Ammon's horn (tissue), 1 donor: ENCODE results near the gene TRMT1L.
A peak's percentile ranks its signal among the peaks of the same experiment; 100 is the strongest.
"Not testable (repeated sequence)": the region's sequence is repeated elsewhere in the genome, so short reads cannot be mapped to it uniquely, and the experiment has no call there.

Experiments used
- DNase-seq: peaks from one replicate; pipeline ENCODE4 v3.0.0-alpha.2; 2016; ENCODE audit warnings: low spot score

Gene TRMT1L

GRCh38 chr1:185156854-185157598 lies at the start of gene TRMT1L, which contains the start of gene SWT1:
TRMT1L (minus strand) TSS chr1:185156953; CDS start chr1:185156712, 241 bp downstream.
SWT1 (plus strand) TSS chr1:185157167; CDS start chr1:185160842, 3,675 bp downstream.
- peak; percentile 100 for DNase-seq

GRCh38 chr1:185200889-185201288 lies 44.1 kb upstream of the TRMT1L start:
- no peak for DNase-seq

GRCh38 chr1:185198712-185199111 lies 42.0 kb upstream of the TRMT1L start:
- DNase-seq: not testable (repeated sequence)

DNA sequence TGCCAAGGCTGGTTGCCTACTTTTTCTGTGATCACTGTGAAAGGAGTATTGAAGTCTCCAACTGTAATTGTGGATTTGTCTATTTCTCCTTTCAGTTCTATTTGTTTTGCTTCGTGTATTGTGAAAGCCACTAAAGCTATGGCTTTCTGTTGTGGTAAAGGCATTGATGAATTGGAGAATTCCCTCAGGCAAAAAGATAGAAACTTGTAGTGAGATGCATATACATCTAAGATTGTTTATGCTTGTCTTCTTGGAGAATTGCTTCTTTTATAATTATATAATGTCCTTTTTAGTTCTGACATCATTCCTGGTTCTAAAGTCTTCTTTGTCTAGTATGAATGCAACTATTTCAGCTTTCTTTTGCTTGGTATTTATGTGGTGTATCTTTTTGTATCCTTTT lies 37.0 kb upstream of the TRMT1L start:
- DNase-seq: no peak

- peak; percentile 68 for DNase-seq
These were observed 13.6 kb upstream of the TRMT1L start for GRCh38 chr1:185170291-185170848.

DNA sequence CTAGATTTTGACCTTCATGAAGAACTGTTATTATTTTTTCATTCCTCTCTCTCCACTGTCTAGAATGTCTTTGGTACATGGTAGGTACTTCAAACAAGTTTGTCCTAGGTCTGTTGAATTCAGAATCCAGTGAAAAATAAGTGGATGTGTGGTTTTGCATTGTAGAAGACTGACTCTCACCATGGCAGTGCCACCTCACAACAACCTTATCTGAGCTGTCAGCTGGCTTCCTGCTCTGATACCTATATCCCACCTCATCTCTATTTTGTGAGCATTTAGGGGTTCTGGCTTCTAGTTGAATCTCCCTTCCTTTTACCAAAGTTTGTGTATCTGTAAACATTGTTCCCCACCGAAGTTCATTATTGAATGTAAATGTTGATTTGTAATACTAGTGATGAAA lies 9.4 kb upstream of the TRMT1L start:
- no peak for DNase-seq

DNA sequence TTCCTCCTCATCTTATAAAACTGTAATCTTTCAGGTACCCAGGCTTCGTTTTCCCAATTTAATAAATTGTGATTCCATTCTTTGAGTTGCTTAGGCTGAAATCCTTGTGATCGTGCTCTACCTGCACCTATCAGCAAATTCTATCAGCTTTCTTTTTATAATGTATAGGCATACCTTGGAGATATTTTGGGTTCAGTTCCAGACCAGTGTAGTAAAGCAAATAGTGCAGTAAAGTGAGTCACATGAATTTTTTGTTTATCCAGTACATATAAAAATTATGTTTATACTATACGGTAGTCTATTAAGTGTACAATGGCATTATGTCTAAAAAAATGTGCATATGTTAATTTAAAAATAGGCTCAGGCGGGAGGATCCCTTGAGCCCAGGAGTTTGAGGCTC lies 5.7 kb upstream of the TRMT1L start:
- DNase-seq: no peak

- no peak for DNase-seq
These were observed 3.2 kb upstream of the TRMT1L start for GRCh38 chr1:185159966-185160365.

DNA sequence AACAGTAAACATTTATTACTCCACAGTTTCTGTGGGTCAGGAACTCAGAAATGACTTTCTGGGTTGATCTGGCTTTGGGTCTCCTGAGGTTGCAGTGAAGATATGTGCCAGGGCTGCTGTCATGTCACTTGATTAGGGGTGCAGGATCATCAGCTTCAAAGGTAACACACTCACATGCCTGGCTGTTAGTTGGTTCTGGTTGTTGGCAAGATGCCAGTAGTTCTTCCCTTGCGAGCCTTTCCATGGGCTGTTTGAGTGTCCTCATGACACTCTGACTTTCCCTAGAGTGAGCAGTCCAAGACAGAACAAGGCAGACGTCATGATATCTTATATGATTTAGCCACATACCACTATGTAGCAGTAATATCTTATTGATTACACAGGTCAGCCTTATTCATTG lies 2.0 kb upstream of the TRMT1L start:
- DNase-seq: peak; percentile 5

- peak; percentile 6 for DNase-seq
These were observed 1.1 kb upstream of the TRMT1L start for GRCh38 chr1:185157599-185158412.

DNA sequence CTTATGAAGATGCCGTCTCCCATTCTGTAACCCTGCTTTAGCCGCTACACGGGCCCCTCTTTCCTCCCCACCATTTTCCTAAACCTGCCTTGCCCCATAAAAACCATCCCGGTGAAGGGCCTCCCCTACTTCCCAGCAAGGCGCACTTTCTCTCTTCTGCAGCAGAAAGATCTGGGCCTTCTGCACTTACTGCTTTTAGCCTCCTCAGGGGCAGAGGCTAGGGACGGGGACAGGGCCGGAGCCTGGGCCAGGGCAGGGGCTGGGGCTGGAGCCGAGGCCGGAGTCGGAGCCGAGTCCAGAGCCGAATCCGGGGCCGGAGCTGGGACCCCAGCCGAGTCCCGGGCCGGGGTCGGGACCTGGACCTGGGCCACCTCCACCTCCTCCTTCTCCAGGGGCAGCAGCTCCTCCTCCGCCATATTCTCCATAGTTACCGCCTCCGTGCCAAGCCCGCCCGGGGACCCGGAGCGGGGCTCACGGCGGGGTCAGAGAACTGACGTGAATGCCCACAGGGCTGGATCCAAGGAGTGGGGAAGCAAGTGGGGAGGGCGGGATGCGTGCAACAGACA lies 382 bp downstream of the TRMT1L start:
- no peak for DNase-seq

DNA sequence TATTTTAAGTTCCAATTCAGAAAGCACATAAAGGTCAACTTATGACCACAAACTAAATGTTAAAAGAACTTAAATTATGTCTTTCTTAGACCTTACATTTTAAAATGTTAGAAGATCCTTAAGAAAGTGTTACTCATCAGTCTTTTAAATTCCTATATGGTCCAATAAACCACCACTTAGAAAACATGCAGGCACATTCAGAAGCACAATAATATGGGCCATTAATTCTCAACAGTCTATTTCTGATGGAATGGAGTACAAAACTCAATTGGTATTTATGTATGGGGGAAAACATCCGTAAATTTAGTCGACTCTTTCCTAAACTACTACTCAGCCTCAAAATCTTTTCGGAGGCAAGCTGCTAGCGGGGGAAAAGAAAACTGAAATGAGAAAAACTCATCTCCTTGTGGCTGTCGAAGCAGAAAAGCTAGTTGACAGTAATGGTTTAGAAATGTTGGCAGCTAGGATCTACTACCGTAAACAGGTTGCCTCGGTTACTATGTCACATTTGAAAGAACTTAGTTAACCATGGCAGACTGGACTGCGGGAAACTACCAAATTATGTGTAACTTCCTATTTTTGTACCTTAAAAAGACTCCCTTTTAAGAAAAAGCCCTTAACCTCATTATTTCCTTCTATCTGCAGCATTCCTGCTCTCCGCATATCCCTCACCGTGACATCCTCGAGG lies 1.0 kb downstream of the TRMT1L start:
- DNase-seq: peak; percentile 14

DNA sequence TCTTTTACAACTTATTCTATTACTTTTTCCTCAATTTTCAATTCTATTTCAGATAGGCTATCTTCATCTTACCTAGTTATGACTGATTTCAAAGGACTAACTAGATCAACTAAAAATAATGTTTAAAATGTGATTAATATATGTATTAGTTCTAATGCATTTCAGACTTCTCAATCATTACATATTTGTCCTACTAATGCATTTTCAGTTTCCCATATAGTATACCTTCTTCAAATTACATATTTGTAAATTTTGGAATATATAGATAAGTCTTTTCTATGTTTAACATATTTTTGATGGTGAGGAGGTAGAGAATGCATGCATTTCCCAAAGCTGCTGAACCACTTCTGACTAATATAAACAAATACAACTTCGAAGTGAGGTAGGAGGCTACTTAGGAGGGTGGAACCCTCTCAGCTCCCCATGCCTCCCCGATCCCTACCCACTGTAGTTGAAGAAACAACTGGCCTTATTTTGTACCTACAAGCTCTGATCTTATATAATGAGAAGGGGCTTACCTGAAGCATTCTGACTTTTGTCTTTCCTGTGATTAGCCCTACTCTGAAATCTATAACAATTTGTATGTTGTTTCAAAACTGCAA lies 1.7 kb downstream of the TRMT1L start:
- no peak for DNase-seq

DNA sequence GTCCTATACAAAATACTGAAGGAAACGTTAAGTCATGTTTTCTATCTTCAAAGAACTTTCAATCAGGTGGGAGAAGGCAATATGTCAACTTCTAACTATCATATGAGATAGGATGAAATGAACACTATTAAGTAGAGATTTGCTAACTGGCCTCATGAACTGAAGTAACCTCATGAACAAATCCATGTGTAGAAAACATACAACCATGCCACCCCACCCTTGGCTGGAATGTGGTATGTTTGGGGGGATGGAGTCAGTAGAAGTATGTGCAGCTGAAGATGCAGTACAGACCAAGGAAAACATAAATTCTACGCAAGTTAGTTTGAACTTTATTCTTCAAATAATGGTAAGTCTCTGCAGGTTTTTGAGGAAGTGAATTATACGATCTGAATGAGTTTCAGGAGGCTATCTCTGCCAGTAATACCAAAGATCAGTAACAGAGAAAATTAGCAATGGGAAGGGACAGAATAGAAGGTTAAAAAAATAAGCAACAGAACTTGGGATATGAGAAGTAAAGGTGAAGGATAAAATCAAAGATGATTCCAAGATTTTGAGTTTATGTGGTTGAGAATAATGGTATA lies 4.5 kb downstream of the TRMT1L start:
- DNase-seq: no peak

GRCh38 chr1:185151215-185151614 lies 5.5 kb downstream of the TRMT1L start:
- no peak for DNase-seq

- no peak for DNase-seq
These were observed 12.5 kb downstream of the TRMT1L start for GRCh38 chr1:185144233-185144632.

GRCh38 chr1:185139246-185139645 lies 17.5 kb downstream of the TRMT1L start:
- no peak for DNase-seq

DNA sequence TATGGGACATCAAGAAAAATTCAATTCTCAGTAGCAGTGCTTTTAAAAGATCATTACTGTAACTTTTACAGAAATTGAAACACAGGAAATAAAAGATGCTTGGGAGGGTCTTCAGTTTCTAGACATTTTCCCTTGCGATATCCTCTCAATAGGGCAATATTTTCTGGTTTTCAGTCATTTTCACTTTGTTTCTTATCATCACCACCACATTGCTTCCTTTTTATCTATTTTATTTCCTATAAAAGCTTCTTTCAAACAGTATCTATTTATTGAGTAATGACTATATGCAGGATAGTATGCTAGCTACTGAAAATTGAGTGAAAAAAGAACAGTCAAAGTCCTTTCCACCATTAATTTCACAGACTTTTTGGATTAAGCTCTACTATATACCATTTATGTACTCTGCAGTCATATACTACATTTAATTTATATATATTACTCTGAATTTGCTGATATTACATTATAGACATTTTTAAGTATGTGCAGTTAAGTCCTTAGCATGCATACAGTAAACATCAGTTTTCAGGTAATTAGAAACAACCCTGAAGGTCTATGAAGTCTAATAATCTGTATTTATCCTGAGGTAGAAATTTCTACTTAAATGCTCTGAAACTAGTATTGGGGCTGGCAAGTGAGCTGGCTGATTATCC lies 18.7 kb downstream of the TRMT1L start:
- DNase-seq: no peak

- DNase-seq: no peak
These were observed 24.2 kb downstream of the TRMT1L start for GRCh38 chr1:185132534-185132933.

GRCh38 chr1:185129708-185130107 lies 27.0 kb downstream of the TRMT1L start:
- DNase-seq: no peak

DNA sequence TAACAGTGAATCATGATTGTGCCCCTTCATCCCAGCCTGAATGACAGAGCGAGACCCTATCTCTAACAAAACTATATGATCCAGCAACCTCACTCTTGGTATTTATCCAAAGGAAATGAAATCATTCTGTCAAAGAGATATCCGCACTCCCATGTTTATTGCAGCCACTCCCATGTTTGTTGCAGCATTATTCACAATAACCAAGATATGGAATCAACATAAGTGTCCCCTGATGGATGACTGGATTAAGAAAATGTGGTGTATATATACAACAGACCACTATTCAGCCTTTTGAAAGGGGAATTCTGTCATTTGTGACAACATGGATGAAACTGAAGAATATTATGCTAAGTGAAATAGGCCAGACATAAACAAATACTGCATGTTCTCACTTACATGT lies 44.4 kb downstream of the TRMT1L start:
- DNase-seq: no peak
